SHP77 (cell line): ENCODE measurements around the gene RAPSN.
A peak's percentile ranks its signal among the peaks of the same experiment; 100 is the strongest.

Experiments used
- DNase-seq, 2 experiments: peaks; one replicate each; lab custom pipeline; 2025; lab: John Stamatoyannopoulos, UW

The RAPSN gene

GRCh38 chr11:47408598-47409439, 40.1 kb downstream of the RAPSN start:
- no peak for DNase-seq

GRCh38 chr11:47407746-47408590, 41.0 kb downstream of the RAPSN start, which contains the start of gene SLC39A13:
TSS of gene SLC39A13 (plus strand) at chr11:47408590. CDS start at chr11:47410095, 1,505 bp downstream.
- DNase-seq, result peak; percentile 84 to 97

GRCh38 chr11:47406896-47407745, 41.8 kb downstream of the RAPSN start:
- DNase-seq, result no peak

- DNase-seq, result no peak
Measured at GRCh38 chr11:47403571-47403970, 45.4 kb downstream of the RAPSN start.

- no peak for DNase-seq
Measured at GRCh38 chr11:47403135-47403534, 45.8 kb downstream of the RAPSN start.

GRCh38 chr11:47400768-47401279, 48.1 kb downstream of the RAPSN start:
- DNase-seq, result no peak

- no peak for DNase-seq
Measured at GRCh38 chr11:47399860-47400767, 48.8 kb downstream of the RAPSN start.

- DNase-seq, result no peak
Measured at GRCh38 chr11:47398551-47398950, 50.4 kb downstream of the RAPSN start.

- no peak for DNase-seq
Measured at GRCh38 chr11:47398011-47398410, 50.9 kb downstream of the RAPSN start.

GRCh38 chr11:47396049-47396320, 53.0 kb downstream of the RAPSN start:
- no peak for DNase-seq

GRCh38 chr11:47395223-47396048, 53.5 kb downstream of the RAPSN start:
- DNase-seq, result no peak

- peak; percentile 13 to 61 for DNase-seq
Measured at GRCh38 chr11:47394322-47395222, 54.4 kb downstream of the RAPSN start.

- DNase-seq, result no peak
Measured at GRCh38 chr11:47394050-47394321, 55.0 kb downstream of the RAPSN start.

- DNase-seq, result no peak
Measured at GRCh38 chr11:47393163-47394049, 55.5 kb downstream of the RAPSN start.

- DNase-seq, result no peak
Measured at GRCh38 chr11:47392546-47393162, 56.3 kb downstream of the RAPSN start.

GRCh38 chr11:47391711-47392432, 57.1 kb downstream of the RAPSN start:
- DNase-seq, result no peak

- DNase-seq, result no peak
Measured at GRCh38 chr11:47391077-47391583, 57.8 kb downstream of the RAPSN start.
